ENCODE results near the gene LRPPRC.

DNA sequence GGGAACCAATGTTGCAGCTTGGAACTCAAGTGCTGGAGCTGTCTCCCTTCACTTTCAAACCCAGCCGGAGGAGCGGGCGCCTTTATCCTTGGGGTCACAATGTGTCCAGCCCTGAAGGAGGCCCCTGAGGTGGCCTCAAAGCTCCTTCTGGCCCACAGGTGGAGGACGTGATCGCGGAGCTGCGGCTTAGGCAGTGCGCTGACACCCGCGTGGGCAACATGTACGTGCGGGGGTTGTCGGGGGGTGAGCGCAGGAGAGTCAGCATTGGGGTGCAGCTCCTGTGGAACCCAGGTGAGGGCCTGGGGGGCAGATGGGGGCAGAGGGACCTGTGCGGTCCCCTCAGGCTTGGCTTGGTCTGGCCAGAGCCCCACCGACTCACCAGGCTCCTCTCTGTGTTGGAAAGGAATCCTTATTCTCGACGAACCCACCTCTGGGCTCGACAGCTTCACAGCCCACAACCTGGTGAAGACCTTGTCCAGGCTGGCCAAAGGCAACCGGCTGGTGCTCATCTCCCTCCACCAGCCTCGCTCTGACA is 143.5 kb downstream of the LRPPRC start:
- TF ChIP-seq TEAD4 (IDR thresholded peaks at IDR 0.05), result no peak
- TF ChIP-seq, protein P1, sequence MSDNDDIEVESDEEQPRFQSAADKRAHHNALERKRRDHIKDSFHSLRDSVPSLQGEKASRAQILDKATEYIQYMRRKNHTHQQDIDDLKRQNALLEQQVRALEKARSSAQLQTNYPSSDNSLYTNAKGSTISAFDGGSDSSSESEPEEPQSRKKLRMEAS (IDR thresholded peaks at IDR 0.05), result no peak
- no peak for TF ChIP-seq YY1 (IDR thresholded peaks at IDR 0.05; ENCODE audit: low read depth)
- TF ChIP-seq TCF12 (IDR thresholded peaks at IDR 0.05; ENCODE audit: low read depth), result no peak
- no peak for TF ChIP-seq TAF1 (IDR thresholded peaks at IDR 0.05; ENCODE audit: low read depth)
- no peak for TF ChIP-seq ZBTB7A (IDR thresholded peaks at IDR 0.05; ENCODE audit: low read depth)
- no peak for TF ChIP-seq EP300 (IDR thresholded peaks at IDR 0.05; ENCODE audit: borderline replicate concordance)
- TF ChIP-seq RAD21 (IDR thresholded peaks at IDR 0.05; ENCODE audit: low read depth), result no peak
- TF ChIP-seq, protein P2, sequence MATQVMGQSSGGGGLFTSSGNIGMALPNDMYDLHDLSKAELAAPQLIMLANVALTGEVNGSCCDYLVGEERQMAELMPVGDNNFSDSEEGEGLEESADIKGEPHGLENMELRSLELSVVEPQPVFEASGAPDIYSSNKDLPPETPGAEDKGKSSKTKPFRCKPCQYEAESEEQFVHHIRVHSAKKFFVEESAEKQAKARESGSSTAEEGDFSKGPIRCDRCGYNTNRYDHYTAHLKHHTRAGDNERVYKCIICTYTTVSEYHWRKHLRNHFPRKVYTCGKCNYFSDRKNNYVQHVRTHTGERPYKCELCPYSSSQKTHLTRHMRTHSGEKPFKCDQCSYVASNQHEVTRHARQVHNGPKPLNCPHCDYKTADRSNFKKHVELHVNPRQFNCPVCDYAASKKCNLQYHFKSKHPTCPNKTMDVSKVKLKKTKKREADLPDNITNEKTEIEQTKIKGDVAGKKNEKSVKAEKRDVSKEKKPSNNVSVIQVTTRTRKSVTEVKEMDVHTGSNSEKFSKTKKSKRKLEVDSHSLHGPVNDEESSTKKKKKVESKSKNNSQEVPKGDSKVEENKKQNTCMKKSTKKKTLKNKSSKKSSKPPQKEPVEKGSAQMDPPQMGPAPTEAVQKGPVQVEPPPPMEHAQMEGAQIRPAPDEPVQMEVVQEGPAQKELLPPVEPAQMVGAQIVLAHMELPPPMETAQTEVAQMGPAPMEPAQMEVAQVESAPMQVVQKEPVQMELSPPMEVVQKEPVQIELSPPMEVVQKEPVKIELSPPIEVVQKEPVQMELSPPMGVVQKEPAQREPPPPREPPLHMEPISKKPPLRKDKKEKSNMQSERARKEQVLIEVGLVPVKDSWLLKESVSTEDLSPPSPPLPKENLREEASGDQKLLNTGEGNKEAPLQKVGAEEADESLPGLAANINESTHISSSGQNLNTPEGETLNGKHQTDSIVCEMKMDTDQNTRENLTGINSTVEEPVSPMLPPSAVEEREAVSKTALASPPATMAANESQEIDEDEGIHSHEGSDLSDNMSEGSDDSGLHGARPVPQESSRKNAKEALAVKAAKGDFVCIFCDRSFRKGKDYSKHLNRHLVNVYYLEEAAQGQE (IDR thresholded peaks at IDR 0.05; ENCODE audit: low read depth), result no peak
- TF ChIP-seq CREB1 (IDR thresholded peaks at IDR 0.05; ENCODE audit: low read depth), result no peak
